SK-N-SH treated with all-trans-retinoic acid at 6 μM for 48 hours (cell line): ENCODE measurements around the gene ST3GAL5.

ENCODE experiments used
- ATAC-seq: fragments of 200-7000 bp; cut with Tn5 transposase; 3 replicates; pipeline ENCODE4 v1.9.1; 2020; ENCODE audit warnings: mild to moderate bottlenecking, moderate library complexity
- ARNTL ChIP-seq: fragments of 450-650 bp; formaldehyde crosslinking; IDR thresholded peaks from 2 replicates; pipeline ENCODE4 v1.5.0; 2020; ENCODE audit warnings: low read depth, mild to moderate bottlenecking, moderate library complexity, borderline replicate concordance
- BACH2 ChIP-seq: fragments of 250-450 bp; sonication (Bioruptor Pico); IDR thresholded peaks from 2 replicates; pipeline ENCODE4 v1.9.0; 2021; ENCODE audit warnings: mild to moderate bottlenecking, borderline replicate concordance
- CREB5 ChIP-seq: fragments of 250-450 bp; sonication (Bioruptor Pico); IDR thresholded peaks from 2 replicates; pipeline ENCODE4 v1.5.1; 2020; ENCODE audit warnings: low read depth, mild to moderate bottlenecking, moderate library complexity
- CSDC2 ChIP-seq: fragments of 250-450 bp; sonication (Bioruptor Pico); IDR thresholded peaks from 2 replicates; pipeline ENCODE4 v1.5.0; 2020; ENCODE audit warnings: mild to moderate bottlenecking, moderate library complexity
- ESRRG ChIP-seq: fragments of 250-450 bp; sonication (Bioruptor Pico); IDR thresholded peaks from 2 replicates; pipeline ENCODE4 v1.6.1; 2021; ENCODE audit warnings: mild to moderate bottlenecking
- GLIS3 ChIP-seq: fragments of 250-450 bp; sonication (Bioruptor Pico); IDR thresholded peaks from 2 replicates; pipeline ENCODE4 v1.5.0; 2020; ENCODE audit warnings: mild to moderate bottlenecking, moderate library complexity
- ISL1 ChIP-seq: fragments of 250-450 bp; sonication (Bioruptor Pico); IDR thresholded peaks from 2 replicates; pipeline ENCODE4 v2.1.2; 2022; ENCODE audit warnings: mild to moderate bottlenecking, moderate library complexity
- OSR1 ChIP-seq: fragments of 250-450 bp; sonication (Bioruptor Pico); IDR thresholded peaks from 2 replicates; pipeline ENCODE4 v1.8.0; 2022; ENCODE audit warnings: moderate library complexity, mild to moderate bottlenecking, inconsistent platforms
- PATZ1 ChIP-seq: fragments of 250-450 bp; sonication (Bioruptor Pico); IDR thresholded peaks from 2 replicates; pipeline ENCODE4 v1.8.0; 2020; ENCODE audit warnings: mild to moderate bottlenecking, moderate library complexity, borderline replicate concordance
- POU6F1 ChIP-seq: fragments of 250-450 bp; sonication (Bioruptor Pico); IDR thresholded peaks from 2 replicates; pipeline ENCODE4 v1.8.0; 2021; ENCODE audit warnings: low read depth, mild to moderate bottlenecking, moderate library complexity, borderline replicate concordance
- PPARA ChIP-seq: fragments of 250-450 bp; sonication (Bioruptor Pico); IDR thresholded peaks from 2 replicates; pipeline ENCODE4 v1.5.0; 2020; ENCODE audit warnings: mild to moderate bottlenecking, borderline replicate concordance
- SNAI2 ChIP-seq: fragments of 250-450 bp; sonication (Bioruptor Pico); IDR thresholded peaks from 2 replicates; pipeline ENCODE4 v1.5.0; 2020; ENCODE audit warnings: mild to moderate bottlenecking, moderate library complexity
- TCF4 ChIP-seq: fragments of 250-450 bp; sonication (Bioruptor Pico); IDR thresholded peaks from 2 replicates; pipeline ENCODE4 v1.8.0; 2021; ENCODE audit warnings: mild to moderate bottlenecking, moderate library complexity, borderline replicate concordance
- TOX ChIP-seq: fragments of 250-450 bp; sonication (Bioruptor Pico); IDR thresholded peaks from 2 replicates; pipeline ENCODE4 v1.8.0; 2021; ENCODE audit warnings: mild to moderate bottlenecking, moderate library complexity, borderline replicate concordance
- ZC3H10 ChIP-seq: fragments of 250-450 bp; sonication (Bioruptor Pico); IDR thresholded peaks from 2 replicates; pipeline ENCODE4 v1.5.1; 2021; ENCODE audit warnings: mild to moderate bottlenecking, moderate library complexity
- ZFP3 ChIP-seq: fragments of 250-450 bp; sonication (Bioruptor Pico); IDR thresholded peaks from 2 replicates; pipeline ENCODE4 v1.5.0; 2020; ENCODE audit warnings: mild to moderate bottlenecking, moderate library complexity
- ZFP30 ChIP-seq: fragments of 450-650 bp; formaldehyde crosslinking; IDR thresholded peaks from 2 replicates; pipeline ENCODE4 v1.5.0; 2022; ENCODE audit warnings: mild to moderate bottlenecking, moderate library complexity
- ZNF565 ChIP-seq: fragments of 450-650 bp; formaldehyde crosslinking; conservative IDR thresholded peaks from 2 replicates; pipeline ENCODE4 v1.5.0; 2020; ENCODE audit warnings: low read depth, mild to moderate bottlenecking, moderate library complexity
- ZNF70 ChIP-seq: fragments of 450-650 bp; formaldehyde crosslinking; IDR thresholded peaks from 2 replicates; pipeline ENCODE4 v1.5.0; 2020; ENCODE audit warnings: mild to moderate bottlenecking, moderate library complexity
- ZNF8 ChIP-seq: fragments of 450-650 bp; formaldehyde crosslinking; IDR thresholded peaks from 2 replicates; pipeline ENCODE4 v1.5.0; 2020; ENCODE audit warnings: mild to moderate bottlenecking, moderate library complexity
- TF ChIP-seq, protein P1 (sequence below): fragments of 250-450 bp; sonication (Bioruptor Pico); IDR thresholded peaks from 2 replicates; pipeline ENCODE4 v1.5.1; 2021; ENCODE audit warnings: mild to moderate bottlenecking, moderate library complexity

The ST3GAL5 gene

DNA sequence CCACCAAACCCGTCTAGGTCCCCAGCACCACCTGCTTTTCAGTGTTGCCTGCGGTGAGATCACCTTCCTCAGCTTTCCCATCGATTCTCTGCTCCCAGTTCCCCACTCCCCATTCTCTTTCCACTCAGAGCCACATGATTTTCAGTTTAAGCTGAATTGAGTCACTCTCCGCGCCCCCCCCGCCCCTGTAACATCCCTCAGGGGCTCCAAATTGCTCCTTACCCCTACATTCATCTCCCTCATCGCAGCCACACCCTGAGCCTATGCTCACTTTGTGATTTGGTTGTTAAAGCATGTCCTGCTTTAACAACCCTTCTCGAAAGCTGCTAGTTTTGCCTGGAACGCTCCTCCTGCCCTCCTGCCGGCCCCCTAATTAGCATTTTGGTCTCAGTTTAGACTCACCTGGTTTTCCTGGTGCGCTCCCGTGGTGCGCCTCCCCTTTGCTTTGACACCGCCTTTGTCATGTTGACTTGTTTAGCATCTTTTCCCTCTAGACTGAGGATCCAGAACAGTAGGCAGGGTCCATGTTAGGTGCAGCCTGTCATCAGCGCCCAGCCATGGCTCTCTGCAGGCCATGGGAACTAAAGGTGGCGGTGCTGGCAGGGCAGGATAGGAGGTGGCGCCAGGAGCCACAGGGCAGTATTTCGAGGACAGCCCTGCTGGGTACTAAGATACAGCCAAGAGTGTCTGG is 60.8 kb downstream of the ST3GAL5 start:
- 0 out of 3 replicates have a peak, but pooled peaks have one; percentile 7 for ATAC-seq

DNA sequence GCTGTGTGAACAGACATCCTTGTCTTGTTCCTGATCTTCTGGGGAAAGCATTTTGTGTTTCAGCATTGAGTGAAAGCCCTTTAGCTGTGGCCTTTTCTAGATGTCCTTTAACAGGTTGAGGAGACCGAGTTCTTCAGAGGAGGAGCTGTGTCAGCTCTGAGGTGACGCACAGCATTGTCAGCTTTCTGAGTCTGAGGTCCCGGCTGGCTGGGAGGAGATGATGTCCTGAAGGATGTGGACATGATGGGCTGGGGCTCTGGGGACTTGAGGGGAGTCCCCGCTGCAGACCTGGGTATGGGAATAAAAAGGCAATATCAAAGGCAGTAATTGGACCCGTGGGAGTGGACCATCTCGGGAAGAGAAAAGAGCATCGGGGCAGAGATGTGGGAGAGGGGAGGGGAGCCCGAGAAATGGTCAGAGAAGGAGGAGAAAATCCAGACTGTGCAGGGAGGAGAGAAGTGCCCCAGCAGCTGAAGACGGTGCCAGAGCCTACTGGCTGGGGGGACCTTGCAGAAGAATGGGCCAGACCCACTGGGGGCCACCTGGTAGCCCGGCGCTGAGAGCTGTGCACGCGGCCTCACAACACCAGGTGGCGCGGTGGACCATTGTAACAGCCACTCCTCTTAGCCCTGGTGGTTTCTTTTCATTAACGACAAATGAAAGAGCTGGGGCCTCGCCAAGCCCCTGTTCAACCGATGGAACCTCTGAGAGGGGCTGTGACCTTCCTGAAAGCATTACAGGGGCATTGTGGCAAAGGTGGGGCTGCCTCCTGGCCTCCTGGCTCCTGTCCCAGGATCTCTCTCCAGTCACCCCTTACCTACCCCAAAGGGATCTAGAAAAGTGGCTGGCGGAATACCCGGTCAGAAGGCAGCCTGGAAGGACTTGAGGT is 61.6 kb downstream of the ST3GAL5 start:
- TF ChIP-seq, protein P1, sequence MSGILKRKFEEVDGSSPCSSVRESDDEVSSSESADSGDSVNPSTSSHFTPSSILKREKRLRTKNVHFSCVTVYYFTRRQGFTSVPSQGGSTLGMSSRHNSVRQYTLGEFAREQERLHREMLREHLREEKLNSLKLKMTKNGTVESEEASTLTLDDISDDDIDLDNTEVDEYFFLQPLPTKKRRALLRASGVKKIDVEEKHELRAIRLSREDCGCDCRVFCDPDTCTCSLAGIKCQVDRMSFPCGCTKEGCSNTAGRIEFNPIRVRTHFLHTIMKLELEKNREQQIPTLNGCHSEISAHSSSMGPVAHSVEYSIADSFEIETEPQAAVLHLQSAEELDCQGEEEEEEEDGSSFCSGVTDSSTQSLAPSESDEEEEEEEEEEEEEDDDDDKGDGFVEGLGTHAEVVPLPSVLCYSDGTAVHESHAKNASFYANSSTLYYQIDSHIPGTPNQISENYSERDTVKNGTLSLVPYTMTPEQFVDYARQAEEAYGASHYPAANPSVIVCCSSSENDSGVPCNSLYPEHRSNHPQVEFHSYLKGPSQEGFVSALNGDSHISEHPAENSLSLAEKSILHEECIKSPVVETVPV (CRISPR knock-in tag), result no peak
- peak; percentile 99 for ATAC-seq

More for the DNA sequence above, 60.8 kb downstream of the ST3GAL5 start:
- no peak for TF ChIP-seq CREB5 (CRISPR knock-in tag)
- TF ChIP-seq ZC3H10 (CRISPR knock-in tag), result no peak
- no peak for TF ChIP-seq ZFP30
- TF ChIP-seq BACH2 (CRISPR knock-in tag), result no peak
- no peak for TF ChIP-seq GLIS3 (CRISPR knock-in tag)
- no peak for TF ChIP-seq PPARA (CRISPR knock-in tag)
- TF ChIP-seq OSR1 (CRISPR knock-in tag), result no peak
- TF ChIP-seq POU6F1 (CRISPR knock-in tag), result no peak
- TF ChIP-seq ESRRG (CRISPR knock-in tag), result no peak
- no peak for TF ChIP-seq ZFP3 (CRISPR knock-in tag)
- TF ChIP-seq ZNF565, result no peak
- TF ChIP-seq ZNF8 (CRISPR knock-in tag), result no peak
- TF ChIP-seq ZNF70, result no peak
- no peak for TF ChIP-seq ARNTL
- no peak for TF ChIP-seq CSDC2 (CRISPR knock-in tag)
- TF ChIP-seq SNAI2 (CRISPR knock-in tag), result no peak
- TF ChIP-seq ISL1 (CRISPR knock-in tag), result no peak
- no peak for TF ChIP-seq TOX

GRCh38 chr2:85823951-85824350 is 64.8 kb downstream of the ST3GAL5 start:
- no peak for ATAC-seq
- TF ChIP-seq ISL1 (CRISPR knock-in tag) (no peak), ZNF565 (no peak), TCF4 (CRISPR knock-in tag) (no peak), GLIS3 (CRISPR knock-in tag) (no peak), BACH2 (CRISPR knock-in tag) (no peak), SNAI2 (CRISPR knock-in tag) (no peak), ZFP30 (no peak), ESRRG (CRISPR knock-in tag) (no peak), ZFP3 (CRISPR knock-in tag) (no peak), ZC3H10 (CRISPR knock-in tag) (no peak), PATZ1 (no peak), POU6F1 (CRISPR knock-in tag) (no peak)
- TF ChIP-seq, protein P1 (CRISPR knock-in tag), result no peak
